Lower leg skin (tissue), 3 donors: ENCODE data around the gene LGR6.

ENCODE experiments used
- POLR2A ChIP-seq, 2 donors: fragments of 450-650 bp; IDR thresholded peaks; one replicate each; pipeline ENCODE4 v1.6.1; 2016 to 2017; ENCODE audit warnings: antibody characterized with exemption in 2 of 2, mild to moderate bottlenecking in 1 of 2, moderate library complexity in 1 of 2
- TF ChIP-seq, protein P1 (sequence below), 3 donors: fragments of 450-650 bp; IDR thresholded peaks; one replicate each; pipeline ENCODE4 v1.5.1; 2016; ENCODE audit warnings: antibody characterized with exemption in 3 of 3, mild to moderate bottlenecking in 3 of 3, moderate library complexity in 2 of 3

DNA sequence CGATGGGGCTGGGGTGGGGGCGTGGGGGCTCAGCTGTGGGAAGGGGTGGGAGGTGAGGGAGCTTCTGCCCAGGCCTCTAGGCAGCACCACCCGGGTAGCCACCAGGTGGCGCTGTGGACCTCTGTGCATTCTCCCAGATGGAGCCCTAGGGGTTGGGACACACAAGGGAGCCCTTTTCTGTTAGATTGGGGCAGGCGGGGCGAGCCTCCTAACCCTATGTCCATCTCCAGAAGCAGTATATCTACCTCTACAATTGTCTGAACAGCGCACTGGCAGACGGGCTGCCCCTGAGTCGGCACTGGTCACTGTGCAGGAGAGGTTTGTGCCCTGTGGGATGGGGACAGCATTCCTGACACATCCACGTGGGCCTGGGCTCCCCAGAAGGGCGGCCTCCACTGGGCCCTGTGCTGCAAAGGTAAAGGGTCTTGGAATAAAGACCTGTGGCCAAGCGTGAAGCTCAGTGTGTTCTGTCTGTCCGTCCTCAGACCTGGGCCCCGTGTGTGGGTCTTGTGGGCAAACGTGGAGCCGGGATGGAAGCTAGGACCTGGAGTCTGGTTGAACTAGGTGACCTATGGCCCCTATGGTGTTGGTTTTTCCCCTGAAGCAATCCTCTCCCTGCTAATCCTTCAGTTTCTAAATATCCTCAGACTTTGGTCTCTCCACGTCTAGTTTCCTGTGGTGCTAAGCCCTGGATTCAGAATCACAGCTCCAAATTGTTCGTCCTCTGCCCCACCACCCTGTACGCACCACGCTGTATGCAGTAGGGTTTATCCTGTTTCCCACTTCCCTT lies 4.4 kb upstream of the LGR6 start:
- TF ChIP-seq, protein P1, sequence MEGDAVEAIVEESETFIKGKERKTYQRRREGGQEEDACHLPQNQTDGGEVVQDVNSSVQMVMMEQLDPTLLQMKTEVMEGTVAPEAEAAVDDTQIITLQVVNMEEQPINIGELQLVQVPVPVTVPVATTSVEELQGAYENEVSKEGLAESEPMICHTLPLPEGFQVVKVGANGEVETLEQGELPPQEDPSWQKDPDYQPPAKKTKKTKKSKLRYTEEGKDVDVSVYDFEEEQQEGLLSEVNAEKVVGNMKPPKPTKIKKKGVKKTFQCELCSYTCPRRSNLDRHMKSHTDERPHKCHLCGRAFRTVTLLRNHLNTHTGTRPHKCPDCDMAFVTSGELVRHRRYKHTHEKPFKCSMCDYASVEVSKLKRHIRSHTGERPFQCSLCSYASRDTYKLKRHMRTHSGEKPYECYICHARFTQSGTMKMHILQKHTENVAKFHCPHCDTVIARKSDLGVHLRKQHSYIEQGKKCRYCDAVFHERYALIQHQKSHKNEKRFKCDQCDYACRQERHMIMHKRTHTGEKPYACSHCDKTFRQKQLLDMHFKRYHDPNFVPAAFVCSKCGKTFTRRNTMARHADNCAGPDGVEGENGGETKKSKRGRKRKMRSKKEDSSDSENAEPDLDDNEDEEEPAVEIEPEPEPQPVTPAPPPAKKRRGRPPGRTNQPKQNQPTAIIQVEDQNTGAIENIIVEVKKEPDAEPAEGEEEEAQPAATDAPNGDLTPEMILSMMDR (IDR thresholded peaks at IDR 0.05), result no peak
- no peak for TF ChIP-seq POLR2A (IDR thresholded peaks at IDR 0.05)
